ENCODE measurements around the gene CFAP99.
A peak's percentile ranks its signal among the peaks of the same experiment; 100 is the strongest.

The CFAP99 gene

GRCh38 chr4:2399631-2400190, 19.0 kb upstream of the CFAP99 start:
- Mint-ChIP-seq H3K4me3 (no peak overlapping the region), H3K27ac (no peak overlapping the region), H3K9me3 (no peaks in the 10 kb centered on the region), H3K4me1 (peaks cover 36% of the 10 kb centered on the region), H3K27me3 (ENCODE audit: low read depth) (peaks cover 31% of the 10 kb centered on the region), H3K36me3 (ENCODE audit: low read depth) (no peaks in the 10 kb centered on the region)
- TF ChIP-seq CTCF (IDR thresholded peaks at IDR 0.05; ENCODE audit: unreplicated experiment in 3 of 3): no peak

GRCh38 chr4:2400841-2401609, 17.7 kb upstream of the CFAP99 start:
- peaks cover 24% of the 10 kb centered on the region for H3K27me3 Mint-ChIP-seq (ENCODE audit: low read depth)
- H3K27ac Mint-ChIP-seq: no peak overlapping the region
- no peaks in the 10 kb centered on the region for H3K36me3 Mint-ChIP-seq (ENCODE audit: low read depth)
- no peak for TF ChIP-seq CTCF (IDR thresholded peaks at IDR 0.05; ENCODE audit: unreplicated experiment in 3 of 3)
- H3K4me1 Mint-ChIP-seq: peaks cover 29% of the 10 kb centered on the region
- H3K4me3 Mint-ChIP-seq: peak overlapping the region in 1 of 3 experiments; percentile 44
- H3K9me3 Mint-ChIP-seq: no peaks in the 10 kb centered on the region

GRCh38 chr4:2401610-2401983, 17.2 kb upstream of the CFAP99 start:
- Mint-ChIP-seq H3K4me3 (peak overlapping the region; percentile 71 to 78 (median 73)), H3K27me3 (ENCODE audit: low read depth) (peaks cover 26% of the 10 kb centered on the region), H3K9me3 (no peaks in the 10 kb centered on the region), H3K36me3 (ENCODE audit: low read depth) (no peaks in the 10 kb centered on the region), H3K4me1 (peaks cover 29% of the 10 kb centered on the region), H3K27ac (peak overlapping the region; percentile 5 to 56 (median 37))
- TF ChIP-seq CTCF (IDR thresholded peaks at IDR 0.05; ENCODE audit: unreplicated experiment in 3 of 3): no peak

- Mint-ChIP-seq H3K36me3 (ENCODE audit: low read depth) (no peaks in the 10 kb centered on the region), H3K27me3 (ENCODE audit: low read depth) (peaks cover 29% of the 10 kb centered on the region), H3K4me1 (peaks cover 29% of the 10 kb centered on the region), H3K4me3 (peak overlapping the region; percentile 71 to 78 (median 73)), H3K27ac (peak overlapping the region; percentile 5 to 77 (median 37)), H3K9me3 (no peaks in the 10 kb centered on the region)
- TF ChIP-seq CTCF (IDR thresholded peaks at IDR 0.05; ENCODE audit: unreplicated experiment in 3 of 3): no peak
Observed at GRCh38 chr4:2402048-2402842, 16.5 kb upstream of the CFAP99 start.

GRCh38 chr4:2402941-2403340, 15.8 kb upstream of the CFAP99 start:
- Mint-ChIP-seq H3K36me3 (ENCODE audit: low read depth) (no peaks in the 10 kb centered on the region), H3K4me3 (peak overlapping the region in 2 of 3 experiments; percentile 71 to 78), H3K27me3 (ENCODE audit: low read depth) (peaks cover 29% of the 10 kb centered on the region), H3K4me1 (peaks cover 29% of the 10 kb centered on the region), H3K27ac (peak overlapping the region in 1 of 3 experiments; percentile 27), H3K9me3 (no peaks in the 10 kb centered on the region)
- TF ChIP-seq CTCF (IDR thresholded peaks at IDR 0.05; ENCODE audit: unreplicated experiment in 3 of 3): no peak

Data from nephron (organoid).